Measurements from ENCODE around the gene PRADC1. TPM values are rescaled to one million over a fixed set of nuclear protein-coding genes. Genes with fewer than 3 reads are reported as not detected.

The PRADC1 gene
- 4.9 and 8.0 TPM in 2 replicates for total RNA-seq

DNA sequence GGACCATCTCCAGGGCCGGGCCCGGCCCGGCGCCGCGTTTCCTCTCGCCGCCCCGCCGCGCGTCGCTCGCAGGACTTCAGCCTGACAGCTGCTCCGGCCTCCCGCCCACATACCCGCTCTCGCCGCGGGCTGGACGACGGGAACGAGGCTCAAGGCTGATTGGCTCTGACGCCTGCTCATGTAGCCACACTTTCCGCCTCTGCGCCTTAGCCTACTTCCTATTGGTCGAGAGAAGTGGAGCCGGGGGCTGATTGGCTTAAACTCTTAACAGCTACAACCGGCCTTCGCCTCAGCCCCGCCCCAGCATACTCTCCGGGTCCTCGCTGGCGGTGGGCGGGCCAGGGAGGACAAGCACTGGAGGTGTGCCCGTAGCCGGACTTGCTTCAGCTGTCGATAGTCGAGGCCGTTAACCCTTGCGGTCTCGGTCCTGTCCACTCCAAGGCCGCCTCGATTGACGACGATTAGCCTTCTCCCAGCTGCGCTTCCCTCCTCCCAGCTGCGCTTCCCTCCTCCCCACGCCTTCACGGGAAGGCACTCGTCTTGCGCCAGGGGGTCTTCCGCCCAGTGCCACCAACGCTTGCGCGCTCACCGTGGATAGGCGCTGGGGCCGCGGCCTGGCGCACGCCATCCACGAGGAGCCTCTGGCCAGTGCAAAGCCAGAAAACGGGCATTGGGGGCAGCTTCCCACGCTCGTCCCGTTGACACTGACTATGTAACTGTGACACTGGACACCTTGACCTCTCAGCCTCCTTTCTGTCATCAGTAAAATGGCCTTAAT lies at the start of gene PRADC1:
Gene PRADC1, minus strand, starts transcription at position 86 of the 778 bp plus-strand sequence. Its CDS starts 79 bp downstream, at position 7.

DNA sequence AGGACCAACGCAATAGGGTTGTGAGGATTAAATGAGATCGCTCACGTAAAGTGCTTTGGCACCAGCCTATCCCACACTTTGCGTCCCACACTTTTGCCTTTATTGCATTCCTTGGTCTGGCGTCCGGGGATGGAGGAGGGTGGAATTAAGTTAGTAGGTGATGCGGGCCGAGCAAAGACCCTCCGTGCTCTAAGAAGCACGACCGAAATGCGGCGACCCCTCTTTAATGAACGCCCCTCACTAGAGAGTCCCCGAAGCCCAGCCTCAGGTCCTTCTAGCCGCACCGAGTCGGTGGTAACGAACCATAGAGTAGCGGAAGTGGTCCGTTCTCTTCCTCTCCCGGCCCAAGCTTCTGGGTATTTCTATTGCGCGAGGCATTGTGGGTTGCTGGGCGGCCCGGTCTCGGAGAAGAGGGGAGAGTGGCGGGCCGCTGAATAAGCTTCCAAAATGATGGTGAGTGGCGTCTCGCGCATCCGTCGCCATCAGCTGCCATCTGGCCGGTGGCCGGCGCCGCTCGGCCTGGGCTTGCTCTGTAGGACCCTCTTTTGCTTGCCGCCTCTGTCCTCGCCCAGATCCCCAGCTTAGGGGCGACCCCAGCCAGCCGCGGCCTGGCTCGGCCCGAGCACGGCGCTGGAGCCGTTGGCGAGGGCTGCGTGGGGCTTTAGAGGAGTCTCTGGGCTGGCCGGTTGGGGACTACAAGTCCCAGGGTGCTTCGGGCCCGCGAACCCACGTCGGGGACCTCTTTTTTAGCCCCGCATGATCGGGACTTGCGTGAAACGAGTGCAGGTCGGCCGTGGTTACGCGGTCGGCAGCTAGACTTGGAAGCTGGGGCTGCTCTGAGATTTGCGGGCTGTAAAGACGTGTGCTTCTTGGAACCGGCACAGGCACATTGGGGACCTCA lies 1.1 kb upstream of the PRADC1 start, which contains the start of gene CCT7:
Gene CCT7, plus strand, starts transcription at position 377 of the 901 bp plus-strand sequence. Its CDS starts 71 bp downstream, at position 448.

DNA sequence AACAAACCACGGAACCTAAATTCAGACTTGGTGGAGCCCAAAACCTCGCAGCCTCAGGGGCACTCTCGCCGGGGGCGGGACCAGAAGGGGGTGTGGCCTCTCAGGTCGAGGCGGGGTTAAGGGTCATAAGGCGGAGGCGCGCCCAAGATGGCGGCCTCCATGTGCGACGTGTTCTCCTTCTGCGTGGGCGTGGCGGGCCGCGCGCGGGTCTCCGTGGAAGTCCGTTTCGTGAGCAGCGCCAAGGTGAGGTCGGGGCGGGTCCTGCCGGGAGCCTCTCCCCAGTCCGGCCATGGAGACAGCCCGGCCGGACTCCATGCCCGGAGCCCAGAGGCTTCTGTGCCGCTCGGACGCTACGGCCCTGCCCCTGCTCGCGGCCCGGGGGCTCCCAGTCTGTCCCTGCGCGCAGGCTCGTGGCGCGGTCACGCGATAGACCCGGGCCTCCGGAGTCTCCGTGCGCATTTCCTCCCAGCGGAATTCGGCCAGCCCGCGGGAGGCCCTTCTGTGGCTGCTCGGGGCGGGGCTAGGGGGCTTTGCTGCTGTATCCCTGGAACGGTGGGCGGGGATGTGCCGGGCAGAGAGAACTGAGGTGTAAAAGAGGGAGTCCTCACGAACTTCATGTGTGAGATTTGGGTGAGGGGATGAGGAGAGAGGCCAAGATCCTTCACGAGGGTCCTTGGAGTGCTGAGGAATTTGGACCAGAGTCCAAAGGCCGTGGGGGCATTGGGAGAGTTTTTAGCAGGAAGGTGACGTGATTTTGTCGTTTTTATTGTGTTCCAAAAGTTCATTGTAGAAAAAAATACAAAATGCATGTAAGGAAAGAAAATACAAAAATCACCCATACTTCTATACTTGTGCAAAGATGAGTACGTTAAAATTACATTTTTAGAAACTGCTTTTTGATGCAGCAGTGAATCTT lies 18.7 kb downstream of the PRADC1 start, which contains the start of gene SMYD5:
Gene SMYD5, plus strand, starts transcription at position 126 of the 916 bp plus-strand sequence. Its CDS starts 22 bp downstream, at position 148.

DNA sequence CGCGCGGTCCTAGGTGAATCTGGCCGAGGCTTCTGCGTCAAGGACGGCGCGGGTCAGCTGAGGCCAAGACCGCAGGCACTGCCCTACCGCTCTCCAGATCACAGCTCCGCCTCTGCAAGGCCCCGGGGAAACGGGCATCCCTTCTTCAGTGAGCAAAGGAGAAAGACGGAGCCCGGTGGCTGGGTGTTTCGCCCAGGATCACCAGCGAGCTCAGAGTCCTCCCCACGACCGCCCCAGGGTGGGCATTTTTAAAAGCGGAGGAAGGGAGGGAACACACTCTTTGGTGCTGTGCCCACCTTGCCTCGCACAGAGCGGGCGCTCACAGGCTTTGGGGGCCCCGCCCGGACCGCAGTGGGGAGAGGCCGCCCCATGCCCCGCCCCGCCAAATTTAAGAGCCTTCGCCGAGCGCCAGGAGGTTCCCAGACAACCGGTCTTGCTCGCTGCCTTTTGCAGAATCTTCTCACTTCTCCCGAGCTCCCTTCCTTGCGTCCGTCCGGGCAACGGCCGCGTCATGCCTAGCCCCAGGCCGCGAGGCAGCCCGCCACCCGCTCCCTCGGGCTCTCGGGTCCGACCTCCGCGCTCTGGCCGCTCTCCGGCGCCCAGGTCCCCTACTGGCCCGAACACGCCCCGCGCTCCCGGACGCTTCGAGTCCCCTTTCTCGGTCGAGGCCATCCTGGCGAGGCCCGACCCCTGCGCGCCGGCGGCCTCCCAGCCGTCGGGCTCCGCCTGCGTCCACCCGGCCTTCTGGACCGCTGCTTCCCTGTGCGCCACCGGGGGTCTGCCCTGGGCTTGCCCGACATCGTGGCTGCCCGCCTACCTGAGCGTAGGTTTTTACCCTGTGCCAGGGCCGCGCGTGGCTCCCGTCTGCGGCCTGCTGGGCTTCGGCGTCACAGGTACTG lies 30.6 kb downstream of the PRADC1 start, which contains the start of gene NOTO:
Gene NOTO, plus strand, starts transcription at position 419 of the 899 bp plus-strand sequence. Its CDS starts 93 bp downstream, at position 512.

Other genes with a start within 250 kb of the PRADC1 start
- 7.5 and 8.7 TPM in 2 replicates for gene SFXN5, start 161.5 kb downstream of the PRADC1 start, total RNA-seq
- 35.8 and 45.3 TPM in 2 replicates for gene RAB11FIP5, start 120.3 kb downstream of the PRADC1 start, total RNA-seq
- not detected in 2 replicates for gene NOTO, start 30.7 kb downstream of the PRADC1 start, total RNA-seq
- 21.9 and 27.5 TPM in 2 replicates for gene SMYD5, start 19.0 kb downstream of the PRADC1 start, total RNA-seq
- 351 and 397 TPM in 2 replicates for gene CCT7, start 1.1 kb upstream of the PRADC1 start, total RNA-seq
- 2.8 and 3.9 TPM in 2 replicates for gene FBXO41, start 51.2 kb upstream of the PRADC1 start, total RNA-seq
- not detected in 2 replicates for gene EGR4, start 60.3 kb upstream of the PRADC1 start, total RNA-seq
- gene ALMS1, start 152.6 kb upstream of the PRADC1 start, total RNA-seq, result 7.7 and 8.7 TPM in 2 replicates